ENCODE results near the gene VCX3B. TPM values are rescaled to one million over a fixed set of nuclear protein-coding genes. Genes with fewer than 3 reads are reported as not detected.

Gene VCX3B
- total and polyA plus RNA-seq, 2 of the 8 experiments (the other 6 are each of a cell fraction or from before 2014, with no cell fraction given): not detected

DNA sequence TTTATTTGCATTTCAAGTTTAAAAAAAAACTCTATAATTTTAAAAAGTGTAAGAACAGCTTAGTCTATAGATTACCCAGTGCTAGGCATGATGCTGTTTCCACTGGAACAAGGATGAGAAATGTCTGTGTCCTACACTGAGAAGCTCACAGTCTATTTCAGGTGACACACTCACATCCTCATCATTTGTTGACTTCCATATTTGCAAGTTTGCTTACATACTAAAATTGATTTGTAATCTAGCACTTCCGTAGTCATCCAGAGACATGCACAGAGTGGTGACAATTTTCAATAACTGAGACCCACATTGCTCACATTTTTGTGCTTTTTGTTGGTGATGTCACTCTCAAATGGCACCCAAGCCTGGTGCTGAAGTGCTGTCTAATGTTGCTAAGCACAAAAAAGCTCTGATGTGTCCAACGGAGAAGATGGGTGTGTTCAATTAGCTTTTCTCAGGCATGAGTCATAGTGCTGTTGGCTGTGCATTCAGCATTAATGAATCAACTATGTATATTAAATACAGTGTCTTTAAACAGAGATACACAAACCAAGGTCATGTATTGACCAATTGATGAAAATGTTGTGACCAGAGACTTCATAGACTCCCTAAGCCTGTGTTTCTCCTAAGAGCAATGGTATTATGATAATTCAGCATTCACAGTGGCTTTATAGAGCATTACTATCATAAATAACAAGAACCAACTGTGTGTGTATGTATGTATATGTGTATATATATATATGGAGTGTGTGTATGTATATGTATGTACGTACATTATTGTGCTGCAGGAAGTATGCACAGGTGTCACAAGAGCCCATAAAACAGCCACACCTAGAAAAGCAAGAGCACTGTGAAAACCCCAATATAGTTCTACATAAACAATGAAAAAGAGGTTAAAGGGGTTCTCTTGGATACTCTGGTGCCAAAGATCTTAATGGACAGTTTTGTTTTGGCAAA, 31.2 kb upstream of the VCX3B start (continued):
- TF ChIP-seq KDM1A (IDR thresholded peaks at IDR 0.05; ENCODE audit: borderline replicate concordance, low read length) (no peak), ZNF274 (IDR thresholded peaks at IDR 0.05; ENCODE audit: borderline replicate concordance, extremely low read depth, low read length) (no peak), CBX8 (IDR thresholded peaks at IDR 0.05; ENCODE audit: borderline replicate concordance, low read depth, low read length) (no peak), SIX5 (IDR thresholded peaks at IDR 0.05; ENCODE audit: low read depth, low read length) (no peak), POLR2A (IDR thresholded peaks at IDR 0.05; ENCODE audit: control extremely low read depth in 1 of 2, low read depth in 2 of 2, low read length in 2 of 2) (no peak), FOSL1 (IDR thresholded peaks at IDR 0.05; ENCODE audit: insufficient read depth, low read depth, low read length) (no peak), RXRA (IDR thresholded peaks at IDR 0.05; ENCODE audit: insufficient read depth, low read depth, low read length) (no peak)
